ENCODE results near the gene SWI5. TPM values are rescaled to one million over a fixed set of nuclear protein-coding genes. Genes with fewer than 3 reads are reported as not detected.
A peak's percentile ranks its signal among the peaks of the same experiment; 100 is the strongest.

Gene SWI5
- total RNA-seq, 1 donor: 20.3 TPM

DNA sequence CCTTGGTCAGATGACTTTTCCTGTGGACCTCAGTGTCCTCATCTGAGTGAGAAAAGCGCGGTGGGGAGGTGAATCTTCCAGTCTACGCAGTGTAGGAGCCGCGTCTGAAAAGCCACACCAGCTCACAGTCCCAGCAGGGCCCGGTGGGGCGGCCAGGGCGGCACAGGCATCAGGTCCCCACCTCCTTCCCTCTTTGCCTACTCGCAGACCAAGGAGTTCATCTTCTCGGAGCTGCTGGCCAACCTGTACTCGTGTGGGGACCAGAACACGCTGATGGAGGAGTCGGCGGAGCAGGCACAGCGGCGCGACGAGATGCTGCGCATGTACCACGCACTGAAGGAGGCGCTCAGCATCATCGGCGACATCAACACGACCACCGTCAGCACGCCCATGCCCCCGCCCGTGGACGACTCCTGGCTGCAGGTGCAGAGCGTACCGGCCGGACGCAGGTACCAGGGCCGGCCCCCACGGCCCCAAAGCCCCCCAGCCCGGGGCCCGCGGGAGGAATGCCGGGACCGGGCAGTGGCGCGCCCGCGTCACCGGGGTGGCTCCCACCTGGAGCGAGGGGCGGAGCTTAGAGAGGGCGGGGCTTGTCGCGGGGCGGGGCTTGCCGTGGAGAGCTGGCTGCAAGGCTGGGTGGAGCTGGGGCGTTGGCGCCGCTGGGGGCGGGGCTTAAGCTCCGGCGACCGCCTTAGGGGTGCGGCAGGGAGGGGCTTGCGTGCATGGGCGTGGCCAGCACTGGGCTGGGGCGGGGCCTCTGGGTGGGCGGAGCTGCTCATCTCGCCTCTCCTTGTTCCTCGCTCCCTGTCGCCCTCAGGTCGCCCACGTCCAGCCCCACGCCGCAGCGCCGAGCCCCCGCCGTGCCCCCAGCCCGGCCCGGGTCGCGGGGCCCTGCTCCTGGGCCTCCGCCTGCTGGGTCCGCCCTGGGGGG is 25.9 kb upstream of the SWI5 start:
- H4K20me1 ChIP-seq (ENCODE audit: insufficient read depth, low read length): no peaks in the 10 kb centered on the region
- H2AFZ ChIP-seq (ENCODE audit: low read length): no peak overlapping the region
- H3K4me1 ChIP-seq (ENCODE audit: insufficient read depth, low read length): peaks cover 7% of the 10 kb centered on the region
- H3K4me3 ChIP-seq (ENCODE audit: insufficient read depth, low read length): peak overlapping the region; percentile 13
- no peak overlapping the region for H3K4me2 ChIP-seq (ENCODE audit: insufficient read depth, low read length)
- no peaks in the 10 kb centered on the region for H3K9me3 ChIP-seq (ENCODE audit: low read depth, low read length)
- no peaks in the 10 kb centered on the region for H3K27me3 ChIP-seq (ENCODE audit: insufficient read depth, low read length)
- no peaks in the 10 kb centered on the region for H3K79me2 ChIP-seq (ENCODE audit: insufficient read depth, low read length)
- DNase-seq (ENCODE audit: insufficient read length, low spot score, missing footprints): peak; percentile 97
- TF ChIP-seq, protein P1, sequence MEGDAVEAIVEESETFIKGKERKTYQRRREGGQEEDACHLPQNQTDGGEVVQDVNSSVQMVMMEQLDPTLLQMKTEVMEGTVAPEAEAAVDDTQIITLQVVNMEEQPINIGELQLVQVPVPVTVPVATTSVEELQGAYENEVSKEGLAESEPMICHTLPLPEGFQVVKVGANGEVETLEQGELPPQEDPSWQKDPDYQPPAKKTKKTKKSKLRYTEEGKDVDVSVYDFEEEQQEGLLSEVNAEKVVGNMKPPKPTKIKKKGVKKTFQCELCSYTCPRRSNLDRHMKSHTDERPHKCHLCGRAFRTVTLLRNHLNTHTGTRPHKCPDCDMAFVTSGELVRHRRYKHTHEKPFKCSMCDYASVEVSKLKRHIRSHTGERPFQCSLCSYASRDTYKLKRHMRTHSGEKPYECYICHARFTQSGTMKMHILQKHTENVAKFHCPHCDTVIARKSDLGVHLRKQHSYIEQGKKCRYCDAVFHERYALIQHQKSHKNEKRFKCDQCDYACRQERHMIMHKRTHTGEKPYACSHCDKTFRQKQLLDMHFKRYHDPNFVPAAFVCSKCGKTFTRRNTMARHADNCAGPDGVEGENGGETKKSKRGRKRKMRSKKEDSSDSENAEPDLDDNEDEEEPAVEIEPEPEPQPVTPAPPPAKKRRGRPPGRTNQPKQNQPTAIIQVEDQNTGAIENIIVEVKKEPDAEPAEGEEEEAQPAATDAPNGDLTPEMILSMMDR (IDR thresholded peaks at IDR 0.05; ENCODE audit: extremely low read depth, low read depth, low read length): no peak
- H3K27ac ChIP-seq (ENCODE audit: low read depth, low read length): no peak overlapping the region
- no peaks in the 10 kb centered on the region for H3K36me3 ChIP-seq (ENCODE audit: insufficient read depth, low read length)

DNA sequence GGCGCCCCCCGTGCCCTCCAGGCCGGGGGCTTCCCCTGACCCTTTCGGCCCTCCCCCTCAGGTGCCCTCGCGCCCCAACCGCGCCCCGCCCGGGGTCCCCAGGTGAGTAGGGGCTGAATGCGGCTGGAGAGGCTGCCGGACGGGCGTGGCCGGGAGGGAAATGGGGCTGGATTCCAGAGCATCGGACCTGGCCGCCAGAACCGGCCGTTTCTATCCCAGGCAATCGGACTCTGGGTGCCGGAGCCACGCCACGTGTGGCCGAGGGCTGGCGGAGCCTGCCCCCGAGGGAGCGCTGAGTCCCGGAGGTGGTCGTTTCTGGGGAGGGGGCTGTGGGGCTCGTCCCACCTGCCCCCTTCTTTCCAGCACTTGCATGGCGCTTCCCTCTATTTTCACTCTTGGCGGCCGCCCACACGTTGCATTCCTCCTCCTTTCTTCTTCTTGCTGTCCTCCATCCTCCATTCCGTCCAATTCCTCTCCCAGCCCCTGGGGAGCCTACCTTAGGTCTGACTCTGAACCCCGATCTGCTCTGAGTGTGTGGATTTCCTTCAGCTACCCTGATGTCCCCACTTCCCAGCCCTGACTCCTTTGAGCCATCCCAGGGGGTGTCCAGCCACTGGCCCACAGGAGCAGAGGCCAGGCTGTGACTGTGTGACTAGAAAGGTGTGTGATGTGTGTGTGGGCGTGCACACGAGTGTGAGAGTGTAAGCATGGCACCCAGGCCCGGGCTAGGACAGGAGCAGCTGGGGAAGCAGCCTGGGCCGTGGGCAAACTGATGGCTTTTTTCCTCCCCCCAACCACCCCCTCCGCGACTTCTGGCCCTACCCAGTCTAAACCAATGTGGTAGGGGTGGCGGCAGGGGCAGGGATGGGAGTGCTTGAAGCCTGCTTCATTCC is 25.0 kb upstream of the SWI5 start:
- no peaks in the 10 kb centered on the region for H3K9me3 ChIP-seq (ENCODE audit: low read depth, low read length)
- H3K27ac ChIP-seq (ENCODE audit: low read depth, low read length): no peak overlapping the region
- no peak overlapping the region for H3K4me2 ChIP-seq (ENCODE audit: insufficient read depth, low read length)
- peaks cover 7% of the 10 kb centered on the region for H3K36me3 ChIP-seq (ENCODE audit: insufficient read depth, low read length)
- H3K4me3 ChIP-seq (ENCODE audit: insufficient read depth, low read length): peak overlapping the region; percentile 13
- peaks cover 7% of the 10 kb centered on the region for H4K20me1 ChIP-seq (ENCODE audit: insufficient read depth, low read length)
- H3K27me3 ChIP-seq (ENCODE audit: insufficient read depth, low read length): no peaks in the 10 kb centered on the region
- no peaks in the 10 kb centered on the region for H3K4me1 ChIP-seq (ENCODE audit: insufficient read depth, low read length)
- peak; percentile 42 for DNase-seq (ENCODE audit: insufficient read length, low spot score, missing footprints)
- H3K79me2 ChIP-seq (ENCODE audit: insufficient read depth, low read length): no peaks in the 10 kb centered on the region
- TF ChIP-seq, protein P1 (IDR thresholded peaks at IDR 0.05; ENCODE audit: extremely low read depth, low read depth, low read length): no peak
- H2AFZ ChIP-seq (ENCODE audit: low read length): no peak overlapping the region

DNA sequence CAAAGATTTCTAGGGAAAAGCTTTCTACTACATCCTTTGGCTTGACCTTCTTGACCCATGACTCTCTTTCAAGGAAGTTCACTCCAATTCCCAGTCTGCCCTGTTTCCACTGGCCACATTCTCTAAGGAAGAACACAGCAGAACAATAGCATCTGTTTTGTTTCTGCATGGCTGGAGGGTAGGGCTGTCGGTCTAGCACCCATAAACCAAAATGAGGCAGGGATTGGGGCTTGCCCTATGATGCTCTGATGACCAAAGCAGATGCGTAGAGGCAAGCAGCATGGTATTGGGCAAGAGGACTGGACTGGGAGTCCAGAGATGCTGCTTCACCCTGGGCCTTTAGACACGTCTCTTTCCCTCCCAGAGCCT is 24.4 kb upstream of the SWI5 start:
- peak; percentile 82 for DNase-seq (ENCODE audit: insufficient read length, low spot score, missing footprints)
- Histone ChIP-seq H3K4me2 (ENCODE audit: insufficient read depth, low read length) (no peak overlapping the region), H3K79me2 (ENCODE audit: insufficient read depth, low read length) (no peaks in the 10 kb centered on the region), H3K27me3 (ENCODE audit: insufficient read depth, low read length) (no peaks in the 10 kb centered on the region), H4K20me1 (ENCODE audit: insufficient read depth, low read length) (peaks cover 9% of the 10 kb centered on the region), H3K4me1 (ENCODE audit: insufficient read depth, low read length) (no peaks in the 10 kb centered on the region), H2AFZ (ENCODE audit: low read length) (no peak overlapping the region), H3K36me3 (ENCODE audit: insufficient read depth, low read length) (peaks cover 12% of the 10 kb centered on the region), H3K4me3 (ENCODE audit: insufficient read depth, low read length) (no peak overlapping the region), H3K9me3 (ENCODE audit: low read depth, low read length) (no peaks in the 10 kb centered on the region), H3K27ac (ENCODE audit: low read depth, low read length) (no peak overlapping the region)
- TF ChIP-seq, protein P1 (IDR thresholded peaks at IDR 0.05; ENCODE audit: extremely low read depth, low read depth, low read length): no peak

Measured in osteoblast (primary cell).